HepG2 (cell line): ENCODE data around the gene POLH. TPM values are rescaled to one million over a fixed set of nuclear protein-coding genes. Genes with fewer than 3 reads are reported as not detected.

ENCODE experiments used
- ARHGAP35 ChIP-seq: sonication (generic); formaldehyde crosslinking; IDR thresholded peaks from 2 replicates; pipeline ENCODE4 v1.9.0; 2022; ENCODE audit warnings: mild to moderate bottlenecking, inconsistent platforms, moderate library complexity, missing genetic modification reagents, borderline replicate concordance
- ATF5 ChIP-seq: sonication (generic); formaldehyde crosslinking; IDR thresholded peaks from 2 replicates; pipeline ENCODE4 v1.4.0; 2020; ENCODE audit warnings: mild to moderate bottlenecking, low read depth, missing genetic modification reagents
- ELK4 ChIP-seq: sonication (generic); formaldehyde crosslinking; IDR thresholded peaks from 2 replicates; pipeline ENCODE4 v1.9.0; 2021; ENCODE audit warnings: missing genetic modification reagents, borderline replicate concordance
- HOXD1 ChIP-seq: sonication (generic); formaldehyde crosslinking; IDR thresholded peaks from 2 replicates; pipeline ENCODE4 v1.5.0; 2020; ENCODE audit warnings: missing genetic modification reagents
- IRX3 ChIP-seq: sonication (generic); formaldehyde crosslinking; IDR thresholded peaks from 2 replicates; pipeline ENCODE4 v1.8.1; 2023; ENCODE audit warnings: mild to moderate bottlenecking, low read depth, missing genetic modification reagents, borderline replicate concordance
- PHF5A ChIP-seq: IDR thresholded peaks from one replicate; pipeline ENCODE4 v1.6.1; 2018; ENCODE audit warnings: low read depth, missing genetic modification reagents; ENCODE audit not compliant: unreplicated experiment
- POLR2A ChIP-seq, 2 experiments: IDR thresholded peaks; 2 replicates each; pipeline ENCODE4 v1.6.1; 2011; ENCODE audit warnings: low read depth in 2 of 2, low read length in 2 of 2, mild to moderate bottlenecking in 1 of 2, moderate library complexity in 1 of 2; ENCODE audit not compliant: insufficient read depth in 1 of 2
- POLR2AphosphoS5 ChIP-seq: IDR thresholded peaks from 2 replicates; pipeline ENCODE4 v1.6.1; 2012; ENCODE audit warnings: low read depth, low read length
- SP140L ChIP-seq: sonication (generic); formaldehyde crosslinking; IDR thresholded peaks from 2 replicates; pipeline ENCODE4 v1.4.0; 2020; ENCODE audit warnings: missing genetic modification reagents, borderline replicate concordance
- TCF12 ChIP-seq, 2 experiments: fragments of 450-650 bp in 1 of 2; sonication (generic) in 1 of 2; formaldehyde crosslinking in 1 of 2; IDR thresholded peaks; 2 replicates each; pipeline versions ENCODE4 v1.6.1 to v1.8.0; 2017 to 2022; ENCODE audit warnings: antibody characterized with exemption in 1 of 2, mild to moderate bottlenecking in 1 of 2, missing genetic modification reagents in 1 of 2, moderate library complexity in 1 of 2
- THAP8 ChIP-seq: sonication (generic); formaldehyde crosslinking; IDR thresholded peaks from 2 replicates; pipeline ENCODE4 v1.5.1; 2020; ENCODE audit warnings: missing genetic modification reagents, mild to moderate bottlenecking, borderline replicate concordance
- TP53 ChIP-seq: sonication (generic); formaldehyde crosslinking; conservative IDR thresholded peaks from 2 replicates; pipeline ENCODE4 v1.4.0; 2020; ENCODE audit warnings: missing genetic modification reagents
- XRCC5 ChIP-seq: fragments of 200-400 bp; formaldehyde crosslinking; optimal IDR thresholded peaks from 2 replicates; pipeline ENCODE3; 2017; ENCODE audit warnings: mild to moderate bottlenecking, low read length
- ZBTB14 ChIP-seq: sonication (generic); formaldehyde crosslinking; IDR thresholded peaks from 2 replicates; pipeline ENCODE4 v1.4.0; 2020; ENCODE audit warnings: missing genetic modification reagents
- ZBTB26 ChIP-seq: IDR thresholded peaks from 2 replicates; pipeline ENCODE4 v1.6.1; 2016; ENCODE audit warnings: missing compliant biosample characterization, missing genetic modification reagents, borderline replicate concordance
- ZNF17 ChIP-seq: sonication (generic); formaldehyde crosslinking; IDR thresholded peaks from 2 replicates; pipeline ENCODE4 v1.5.0; 2020; ENCODE audit warnings: mild to moderate bottlenecking, missing genetic modification reagents
- ZNF460 ChIP-seq: sonication (generic); formaldehyde crosslinking; IDR thresholded peaks from 2 replicates; pipeline ENCODE4 v1.5.1; 2020; ENCODE audit warnings: missing genetic modification reagents, mild to moderate bottlenecking, borderline replicate concordance
- ZNF496 ChIP-seq: sonication (generic); formaldehyde crosslinking; IDR thresholded peaks from 2 replicates; pipeline ENCODE4 v1.8.1; 2023; ENCODE audit warnings: mild to moderate bottlenecking, moderate library complexity, missing genetic modification reagents; ENCODE audit not compliant: insufficient replicate concordance
- ZNF577 ChIP-seq: sonication (generic); formaldehyde crosslinking; IDR thresholded peaks from 2 replicates; pipeline ENCODE4 v1.4.0; 2020; ENCODE audit warnings: mild to moderate bottlenecking, low read depth, missing genetic modification reagents, borderline replicate concordance
- ZNF619 ChIP-seq: sonication (generic); formaldehyde crosslinking; IDR thresholded peaks from 2 replicates; pipeline ENCODE4 v1.4.0; 2020; ENCODE audit warnings: mild to moderate bottlenecking, missing genetic modification reagents
- ZNF7 ChIP-seq: IDR thresholded peaks from 2 replicates; pipeline ENCODE4 v1.6.1; 2016; ENCODE audit warnings: missing biosample characterization, missing genetic modification reagents
- ZNF709 ChIP-seq: sonication (generic); formaldehyde crosslinking; IDR thresholded peaks from 2 replicates; pipeline ENCODE4 v1.5.0; 2020; ENCODE audit warnings: mild to moderate bottlenecking, missing genetic modification reagents
- ZNF720 ChIP-seq: sonication (generic); formaldehyde crosslinking; IDR thresholded peaks from 2 replicates; pipeline ENCODE4 v1.4.0; 2020; ENCODE audit warnings: missing genetic modification reagents
- ZNF782 ChIP-seq: sonication (generic); formaldehyde crosslinking; IDR thresholded peaks from 2 replicates; pipeline ENCODE4 v1.4.0; 2020; ENCODE audit warnings: missing genetic modification reagents, mild to moderate bottlenecking, borderline replicate concordance
- polyA plus RNA-seq, 8 experiments: library from polyadenylated mRNA; depleted of rRNA in 3 of 8; stranded (reverse) in 7 of 8; unstranded in 1 of 8; fragments of >200 nt; fragmentation: Illumina TruSeq in 4 of 8; extraction: Trizol in 4 of 8; gene quantifications; 2 replicates each; pipeline versions ENCODE4 v1.2.1 to v1.2.3, GENCODE V29; 2011 to 2016; ENCODE audit warnings: low read depth in 4 of 8, missing spikeins in 1 of 8, mixed read lengths in 1 of 8; ENCODE audit not compliant: insufficient read depth in 1 of 8
- total RNA-seq, 5 experiments: library from RNA; depleted of rRNA; stranded (reverse); fragments of >200 nt; fragmentation: Illumina TruSeq; extraction: Trizol; gene quantifications; 2 replicates each; pipeline ENCODE4 v1.2.3, GENCODE V29; 2016; ENCODE audit warnings: low read depth in 1 of 5

The POLH gene
- total and polyA plus RNA-seq, 2 of the 13 experiments (the other 11 are each of a cell fraction or from before 2014, with no cell fraction given), result 11.6 to 25.0 TPM

GRCh38 chr6:43575772-43576551, at the start of gene POLH, which contains the start of gene XPO5 (continued):
- TF ChIP-seq ZNF577 (CRISPR knock-in tag), result no peak
- TF ChIP-seq HOXD1 (CRISPR knock-in tag), result peak; percentile 89; the same call in 1 of the 2 replicates
- TF ChIP-seq ZNF17 (CRISPR knock-in tag), result no peak
- peak; percentile 99 for TF ChIP-seq POLR2AphosphoS5
- TF ChIP-seq POLR2A (IDR thresholded peaks at IDR 0.05; ENCODE audit: insufficient read depth in 1 of 2, low read depth in 2 of 2, low read length in 2 of 2), result peak; percentile 98 to 99
- TF ChIP-seq ZNF460 (CRISPR knock-in tag), result no peak
- TF ChIP-seq ZNF709 (CRISPR knock-in tag), result peak; percentile 96
- no peak for TF ChIP-seq ARHGAP35 (CRISPR knock-in tag)
- no peak for TF ChIP-seq ZNF7 (CRISPR knock-in tag)
- TF ChIP-seq XRCC5, result peak; percentile 87
- peak; percentile 69; the same call in 1 of the 2 replicates for TF ChIP-seq ZNF619 (CRISPR knock-in tag)
- no peak for TF ChIP-seq ELK4 (CRISPR knock-in tag)
- peak; percentile 66 for TF ChIP-seq TP53 (CRISPR knock-in tag)
- peak; percentile 79 for TF ChIP-seq THAP8 (CRISPR knock-in tag)
- TF ChIP-seq SP140L (CRISPR knock-in tag), result peak; percentile 48; the same call in 1 of the 2 replicates
- TF ChIP-seq ZNF720 (CRISPR knock-in tag), result no peak
- TF ChIP-seq IRX3, result no peak
- no peak for TF ChIP-seq TCF12 (IDR thresholded peaks at IDR 0.05)
- TF ChIP-seq TCF12 (CRISPR knock-in tag; IDR thresholded peaks at IDR 0.05), result peak; percentile 88; the same call in 1 of the 2 replicates
- peak; percentile 20; the same call in 1 of the 2 replicates for TF ChIP-seq ZBTB26 (CRISPR knock-in tag)
- no peak for TF ChIP-seq PHF5A (CRISPR knock-in tag)
- no peak for TF ChIP-seq ZNF496 (CRISPR knock-in tag)
- TF ChIP-seq ATF5 (CRISPR knock-in tag), result no peak
- TF ChIP-seq ZNF782 (CRISPR knock-in tag), result peak; percentile 94; the same call in 1 of the 2 replicates
- peak; percentile 84 for TF ChIP-seq ZBTB14 (CRISPR knock-in tag)
